ENCODE data around the gene SLC2A11.
"Not testable (repeated sequence)": the region's sequence is repeated elsewhere in the genome, so short reads cannot be mapped to it uniquely, and the experiment has no call there.

SLC2A11 gene

GRCh38 chr22:23846081-23846469 is 11.6 kb upstream of the SLC2A11 start:
- no peak for DNase-seq (ENCODE audit: low read depth in 1 of 2, low spot score in 1 of 2)

GRCh38 chr22:23847310-23847920 is 10.3 kb upstream of the SLC2A11 start:
- no peak for DNase-seq (ENCODE audit: low read depth in 1 of 2, low spot score in 1 of 2)

- no peak for DNase-seq (ENCODE audit: low read depth in 1 of 2, low spot score in 1 of 2)
Observed at GRCh38 chr22:23847991-23848864, 9.4 kb upstream of the SLC2A11 start.

- DNase-seq (ENCODE audit: low read depth in 1 of 2, low spot score in 1 of 2) = peak; percentile 75 to 79
Observed at GRCh38 chr22:23849009-23850006, 8.4 kb upstream of the SLC2A11 start.

- no peak for DNase-seq (ENCODE audit: low read depth in 1 of 2, low spot score in 1 of 2)
Observed at GRCh38 chr22:23850136-23850611, 7.5 kb upstream of the SLC2A11 start.

GRCh38 chr22:23856721-23857605 is 712 bp upstream of the SLC2A11 start:
- DNase-seq (ENCODE audit: low read depth in 1 of 2, low spot score in 1 of 2) = no peak

- DNase-seq (ENCODE audit: low read depth in 1 of 2, low spot score in 1 of 2) = no peak
Observed at GRCh38 chr22:23858484-23858815, 775 bp downstream of the SLC2A11 start.

- no peak for DNase-seq (ENCODE audit: low read depth in 1 of 2, low spot score in 1 of 2)
Observed at GRCh38 chr22:23859201-23859600, 1.5 kb downstream of the SLC2A11 start.

GRCh38 chr22:23860187-23860586 is 2.5 kb downstream of the SLC2A11 start:
- not testable (repeated sequence) for DNase-seq (ENCODE audit: low read depth in 1 of 2, low spot score in 1 of 2)

- no peak for DNase-seq (ENCODE audit: low read depth in 1 of 2, low spot score in 1 of 2)
Observed at GRCh38 chr22:23862103-23862502, 4.4 kb downstream of the SLC2A11 start.

GRCh38 chr22:23864499-23865154 is 7.0 kb downstream of the SLC2A11 start:
- DNase-seq (ENCODE audit: low read depth in 1 of 2, low spot score in 1 of 2) = not testable (repeated sequence)

GRCh38 chr22:23868580-23868979 is 10.9 kb downstream of the SLC2A11 start:
- DNase-seq (ENCODE audit: low read depth in 1 of 2, low spot score in 1 of 2) = no peak

- no peak for DNase-seq (ENCODE audit: low read depth in 1 of 2, low spot score in 1 of 2)
Observed at GRCh38 chr22:23874871-23875270, 17.2 kb downstream of the SLC2A11 start.

GRCh38 chr22:23875801-23876200 is 18.1 kb downstream of the SLC2A11 start:
- no peak for DNase-seq (ENCODE audit: low read depth in 1 of 2, low spot score in 1 of 2)

GRCh38 chr22:23877566-23877965 is 19.9 kb downstream of the SLC2A11 start:
- DNase-seq (ENCODE audit: low read depth in 1 of 2, low spot score in 1 of 2) = no peak

- no peak for DNase-seq (ENCODE audit: low read depth in 1 of 2, low spot score in 1 of 2)
Observed at GRCh38 chr22:23878219-23878618, 20.5 kb downstream of the SLC2A11 start.

GRCh38 chr22:23882370-23882769 is 24.7 kb downstream of the SLC2A11 start:
- DNase-seq (ENCODE audit: low read depth in 1 of 2, low spot score in 1 of 2) = no peak

- DNase-seq (ENCODE audit: low read depth in 1 of 2, low spot score in 1 of 2) = no peak
Observed at GRCh38 chr22:23883658-23884057, 26.0 kb downstream of the SLC2A11 start.

GRCh38 chr22:23884140-23884539 is 26.5 kb downstream of the SLC2A11 start:
- no peak for DNase-seq (ENCODE audit: low read depth in 1 of 2, low spot score in 1 of 2)

All from activated T-helper 1 cell treated with anti-CD3 and anti-CD28 coated beads, Interleukin-2, amount 50 U/mL, for 16 hours (primary cell).